ENCODE data around the gene HINFP.

Gene HINFP

GRCh38 chr11:119121008-119121810, at the start of gene HINFP:
TSS of gene HINFP (plus strand) at chr11:119121580. CDS start at chr11:119126945, 5,365 bp downstream.
- DNase-seq (ENCODE audit: low read depth, low spot score), result peak; percentile 100

- no peak for DNase-seq (ENCODE audit: low read depth, low spot score)
Measured at GRCh38 chr11:119077839-119078238, 43.5 kb upstream of the HINFP start.

- no peak for DNase-seq (ENCODE audit: low read depth, low spot score)
Measured at GRCh38 chr11:119078675-119079420, 42.5 kb upstream of the HINFP start.

GRCh38 chr11:119081682-119082260, 39.6 kb upstream of the HINFP start:
- DNase-seq (ENCODE audit: low read depth, low spot score), result no peak

GRCh38 chr11:119084663-119085436, 36.5 kb upstream of the HINFP start, which contains the start of gene HMBS:
TSS of gene HMBS (plus strand) at chr11:119084881. CDS start at chr11:119085034, 153 bp downstream.
- DNase-seq (ENCODE audit: low read depth, low spot score), result peak; percentile 84

- DNase-seq (ENCODE audit: low read depth, low spot score), result no peak
Measured at GRCh38 chr11:119085437-119085847, 35.9 kb upstream of the HINFP start.

- DNase-seq (ENCODE audit: low read depth, low spot score), result no peak
Measured at GRCh38 chr11:119087123-119087522, 34.3 kb upstream of the HINFP start.

- DNase-seq (ENCODE audit: low read depth, low spot score), result no peak
Measured at GRCh38 chr11:119087747-119088241, 33.6 kb upstream of the HINFP start.

- DNase-seq (ENCODE audit: low read depth, low spot score), result no peak
Measured at GRCh38 chr11:119088406-119088805, 33.0 kb upstream of the HINFP start.

GRCh38 chr11:119089319-119089718, 32.1 kb upstream of the HINFP start:
- no peak for DNase-seq (ENCODE audit: low read depth, low spot score)

- no peak for DNase-seq (ENCODE audit: low read depth, low spot score)
Measured at GRCh38 chr11:119091178-119091577, 30.2 kb upstream of the HINFP start.

GRCh38 chr11:119091966-119092879, 29.2 kb upstream of the HINFP start:
- DNase-seq (ENCODE audit: low read depth, low spot score), result no peak

GRCh38 chr11:119092880-119093842, 28.2 kb upstream of the HINFP start:
- DNase-seq (ENCODE audit: low read depth, low spot score), result no peak

GRCh38 chr11:119093942-119094815, 27.2 kb upstream of the HINFP start:
- DNase-seq (ENCODE audit: low read depth, low spot score), result no peak

- no peak for DNase-seq (ENCODE audit: low read depth, low spot score)
Measured at GRCh38 chr11:119094816-119095065, 26.6 kb upstream of the HINFP start.

- peak; percentile 100 for DNase-seq (ENCODE audit: low read depth, low spot score)
Measured at GRCh38 chr11:119095066-119095880, 26.1 kb upstream of the HINFP start.

GRCh38 chr11:119099711-119100110, 21.7 kb upstream of the HINFP start:
- no peak for DNase-seq (ENCODE audit: low read depth, low spot score)

Measured in activated CD4-positive, CD25-positive, alpha-beta regulatory T cell treated with anti-CD3 and anti-CD28 coated beads, Interleukin-2, amount 50 U/mL, for 16 hours (primary cell).